Neural progenitor cell (in vitro differentiated cells): ENCODE data around the gene B4GALNT2. TPM values are rescaled to one million over a fixed set of nuclear protein-coding genes. Genes with fewer than 3 reads are reported as not detected.
"Not testable (repeated sequence)": the region's sequence is repeated elsewhere in the genome, so short reads cannot be mapped to it uniquely, and the experiment has no call there.

Experiments
- DNase-seq: peaks from one replicate; pipeline ENCODE4 v3.0.0-alpha.2; 2016; ENCODE audit warnings: low spot score
- H2AFZ ChIP-seq: fragments of 200-600 bp; sonication (generic); replicated peaks from 2 replicates; pipeline ENCODE4 v1.6.1; 2016; ENCODE audit warnings: antibody characterized with exemption
- H3F3A ChIP-seq: fragments of 200-600 bp; sonication (generic); 2 replicates; pipeline ENCODE4 v1.6.1; 2016; ENCODE audit warnings: antibody characterized with exemption, low read depth
- H3K27ac ChIP-seq: fragments of 200-600 bp; sonication (generic); 2 replicates; pipeline ENCODE4 v1.5.1; 2016; ENCODE audit warnings: mild to moderate bottlenecking
- H3K27me3 ChIP-seq: fragments of 200-600 bp; sonication (generic); 2 replicates; pipeline ENCODE4 v1.6.1; 2016; ENCODE audit warnings: mild to moderate bottlenecking, moderate library complexity
- H3K36me3 ChIP-seq: fragments of 200-600 bp; sonication (generic); 2 replicates; pipeline ENCODE4 v1.5.1; 2016
- H3K4me1 ChIP-seq: fragments of 200-600 bp; sonication (generic); 2 replicates; pipeline ENCODE4 v1.6.1; 2016; ENCODE audit warnings: mixed run types
- H3K4me2 ChIP-seq: fragments of 200-600 bp; sonication (generic); 2 replicates; pipeline ENCODE4 v1.6.1; 2016
- H3K4me3 ChIP-seq: fragments of 200-600 bp; sonication (generic); 2 replicates; pipeline ENCODE4 v1.5.1; 2016
- H3K79me2 ChIP-seq: fragments of 200-600 bp; sonication (generic); 2 replicates; pipeline ENCODE4 v1.6.1; 2016; ENCODE audit warnings: low read depth
- H3K9ac ChIP-seq: fragments of 200-600 bp; sonication (generic); 2 replicates; pipeline ENCODE4 v1.6.1; 2016
- H3K9me3 ChIP-seq: fragments of 200-600 bp; sonication (generic); 2 replicates; pipeline ENCODE4 v1.5.1; 2016; ENCODE audit warnings: low read depth
- H4K20me1 ChIP-seq: fragments of 200-600 bp; sonication (generic); 2 replicates; pipeline ENCODE4 v1.6.1; 2016; ENCODE audit warnings: low read depth
- H3K27ac Mint-ChIP-seq: 3 replicates; pipeline ENCODE4 v1.8.0; 2021; ENCODE audit warnings: mixed read lengths
- H3K27me3 Mint-ChIP-seq: 2 replicates; pipeline ENCODE4 v1.8.0; 2022; ENCODE audit warnings: low read depth, mild to moderate bottlenecking, inconsistent platforms, moderate library complexity, mixed read lengths; ENCODE audit not compliant: insufficient read depth
- H3K36me3 Mint-ChIP-seq: 3 replicates; pipeline ENCODE4 v1.8.0; 2021; ENCODE audit warnings: mixed read lengths
- H3K4me1 Mint-ChIP-seq: 3 replicates; pipeline ENCODE4 v1.8.0; 2021; ENCODE audit warnings: mixed read lengths
- H3K4me3 Mint-ChIP-seq: 3 replicates; pipeline ENCODE4 v1.8.0; 2021; ENCODE audit warnings: mild to moderate bottlenecking, moderate library complexity, mixed read lengths
- H3K9me3 Mint-ChIP-seq: 3 replicates; pipeline ENCODE4 v1.8.0; 2020; ENCODE audit warnings: mixed read lengths
- CTCF ChIP-seq: fragments of 200-600 bp; sonication (generic); IDR thresholded peaks from 2 replicates; pipeline ENCODE4 v1.5.1; 2017; ENCODE audit warnings: antibody characterized with exemption, mild to moderate bottlenecking
- EZH2 ChIP-seq: fragments of 200-600 bp; sonication (generic); IDR thresholded peaks from 2 replicates; pipeline ENCODE4 v1.6.1; 2017; ENCODE audit warnings: antibody characterized with exemption, mild to moderate bottlenecking, moderate library complexity
- EZH2phosphoT487 ChIP-seq: fragments of 200-600 bp; sonication (generic); IDR thresholded peaks from 2 replicates; pipeline ENCODE4 v1.6.1; 2017; ENCODE audit warnings: antibody characterized with exemption
- total RNA-seq: library from RNA; depleted of rRNA; stranded (reverse); fragments of >200 nt; gene quantifications from 2 replicates; pipeline ENCODE4 v1.2.3, GENCODE V29; 2015; ENCODE audit warnings: low replicate concordance

B4GALNT2 gene
- total RNA-seq, 1 donor from 2014 or later = not detected

- Histone ChIP-seq H3K27me3 (no peaks in the 10 kb centered on the region), H3K4me2 (no peak overlapping the region), H2AFZ (no peak overlapping the region), H3K9ac (no peak overlapping the region), H3F3A (no peaks in the 10 kb centered on the region), H3K79me2 (no peaks in the 10 kb centered on the region), H3K4me1 (no peaks in the 10 kb centered on the region), H3K27ac (no peak overlapping the region), H3K9me3 (no peaks in the 10 kb centered on the region), H3K4me3 (no peak overlapping the region), H4K20me1 (no peaks in the 10 kb centered on the region), H3K36me3 (no peaks in the 10 kb centered on the region)
- no peak for DNase-seq
- Mint-ChIP-seq H3K36me3 (peaks cover 1% of the 10 kb centered on the region), H3K27me3 (peaks cover 9% of the 10 kb centered on the region), H3K4me3 (no peak overlapping the region), H3K27ac (no peak overlapping the region), H3K4me1 (no peaks in the 10 kb centered on the region), H3K9me3 (peaks cover 30% of the 10 kb centered on the region)
- no peak for TF ChIP-seq EZH2
- no peak for TF ChIP-seq CTCF
- no peak for TF ChIP-seq EZH2phosphoT487
These were observed 51.2 kb downstream of the B4GALNT2 start for GRCh38 chr17:49183801-49184200.

DNA sequence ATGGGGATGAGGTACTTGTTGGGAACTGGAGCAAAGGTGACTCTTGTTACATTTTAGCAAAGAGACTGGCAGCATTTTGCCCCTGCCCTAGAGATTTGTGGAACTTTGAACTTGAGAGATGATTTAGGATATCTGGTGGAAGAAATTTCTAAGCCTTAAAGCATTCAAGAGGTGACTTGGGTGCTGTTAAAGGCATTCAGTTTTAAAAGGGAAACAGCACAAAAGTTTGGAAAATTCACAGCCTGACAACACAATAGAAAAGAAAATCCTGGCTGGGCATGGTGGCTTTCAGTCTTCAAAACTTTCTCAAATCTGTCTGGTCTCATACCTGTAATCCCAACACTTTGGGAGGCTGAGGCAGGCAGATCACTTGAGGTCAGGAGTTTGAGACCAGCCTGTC lies 52.0 kb downstream of the B4GALNT2 start:
- not testable (repeated sequence) for H3K9ac ChIP-seq, H3K79me2 ChIP-seq, H3K4me2 ChIP-seq, H3K36me3 Mint-ChIP-seq, H3K27me3 ChIP-seq, H3F3A ChIP-seq, H3K27ac Mint-ChIP-seq, H2AFZ ChIP-seq, H3K27ac ChIP-seq, H3K27me3 Mint-ChIP-seq, H3K4me1 ChIP-seq, H3K4me3 ChIP-seq, H3K36me3 ChIP-seq, H3K4me1 Mint-ChIP-seq, H4K20me1 ChIP-seq, H3K4me3 Mint-ChIP-seq, H3K9me3 ChIP-seq, DNase-seq
- H3K9me3 Mint-ChIP-seq = peaks cover 30% of the 10 kb centered on the region

- not testable (repeated sequence) for H3K4me1 Mint-ChIP-seq, H3K27me3 Mint-ChIP-seq, H3K27ac Mint-ChIP-seq
These were observed 52.8 kb downstream of the B4GALNT2 start for GRCh38 chr17:49185381-49185780.

GRCh38 chr17:49187301-49187700 lies 54.7 kb downstream of the B4GALNT2 start:
- Histone ChIP-seq H3K27me3 (no peaks in the 10 kb centered on the region), H3K4me2 (no peak overlapping the region), H3K79me2 (no peaks in the 10 kb centered on the region), H3K36me3 (no peaks in the 10 kb centered on the region), H4K20me1 (no peaks in the 10 kb centered on the region), H3K4me3 (no peak overlapping the region), H3K9me3 (no peaks in the 10 kb centered on the region), H2AFZ (no peak overlapping the region), H3K9ac (no peak overlapping the region), H3F3A (peaks cover 17% of the 10 kb centered on the region), H3K27ac (no peak overlapping the region), H3K4me1 (peaks cover 4% of the 10 kb centered on the region)
- DNase-seq = no peak
- no peak for TF ChIP-seq CTCF
- TF ChIP-seq EZH2 = no peak
- TF ChIP-seq EZH2phosphoT487 = no peak
- no peak overlapping the region for H3K27ac Mint-ChIP-seq
- peaks cover 15% of the 10 kb centered on the region for H3K27me3 Mint-ChIP-seq
- H3K36me3 Mint-ChIP-seq = peaks cover 1% of the 10 kb centered on the region
- no peak overlapping the region for H3K4me3 Mint-ChIP-seq
- peaks cover 7% of the 10 kb centered on the region for H3K4me1 Mint-ChIP-seq
- peaks cover 28% of the 10 kb centered on the region for H3K9me3 Mint-ChIP-seq

More at GRCh38 chr17:49185381-49185780, 52.8 kb downstream of the B4GALNT2 start:
- not testable (repeated sequence) for H3F3A ChIP-seq, H3K4me2 ChIP-seq, H2AFZ ChIP-seq, H3K36me3 ChIP-seq, H3K4me1 ChIP-seq, DNase-seq, H3K27ac ChIP-seq, H3K9me3 ChIP-seq, H4K20me1 ChIP-seq, H3K9ac ChIP-seq, H3K4me3 ChIP-seq, H3K4me3 Mint-ChIP-seq, H3K27me3 ChIP-seq, H3K36me3 Mint-ChIP-seq, H3K79me2 ChIP-seq
- H3K9me3 Mint-ChIP-seq = peaks cover 30% of the 10 kb centered on the region
